H9 (cell line): ENCODE results near the gene NTSR2. TPM values are rescaled to one million over a fixed set of nuclear protein-coding genes. Genes with fewer than 3 reads are reported as not detected.

Experiments used
- DNase-seq: peaks from one replicate; pipeline ENCODE4 v3.0.0-alpha.2; 2017
- H2AFZ ChIP-seq: one replicate; pipeline ENCODE4 v1.6.1; 2013; ENCODE audit warnings: mild to moderate bottlenecking, low read length, control low read depth, moderate library complexity
- H2AK5ac ChIP-seq: 2 replicates; pipeline ENCODE4 v1.6.1; 2013; ENCODE audit warnings: low read length, control low read depth, mixed read lengths; ENCODE audit not compliant: insufficient read length
- H2BK120ac ChIP-seq: one replicate; pipeline ENCODE4 v1.6.1; 2013; ENCODE audit warnings: low read depth, mild to moderate bottlenecking, low read length, control low read depth, inconsistent platforms; ENCODE audit not compliant: poor library complexity, severe bottlenecking
- H2BK12ac ChIP-seq: 2 replicates; pipeline ENCODE4 v1.6.1; 2013; ENCODE audit warnings: low read length, control low read depth, mixed read lengths, low read depth; ENCODE audit not compliant: insufficient read length
- H2BK15ac ChIP-seq: 2 replicates; pipeline ENCODE4 v1.6.1; 2013; ENCODE audit warnings: low read depth, low read length, control low read depth
- H2BK20ac ChIP-seq: one replicate; pipeline ENCODE4 v1.6.1; 2013; ENCODE audit warnings: low read depth, mild to moderate bottlenecking, low read length, control low read depth, inconsistent platforms; ENCODE audit not compliant: poor library complexity, severe bottlenecking
- H2BK5ac ChIP-seq: 2 replicates; pipeline ENCODE4 v1.6.1; 2013; ENCODE audit warnings: low read length, control low read depth, mixed read lengths; ENCODE audit not compliant: insufficient read length
- H3K14ac ChIP-seq: 2 replicates; pipeline ENCODE4 v1.6.1; 2013; ENCODE audit warnings: low read length, control low read depth; ENCODE audit not compliant: insufficient read depth
- H3K18ac ChIP-seq: 2 replicates; pipeline ENCODE4 v1.6.1; 2013; ENCODE audit warnings: low read depth, mild to moderate bottlenecking, mixed read lengths, low read length, control low read depth; ENCODE audit not compliant: insufficient read length
- H3K23ac ChIP-seq: 2 replicates; pipeline ENCODE4 v1.6.1; 2013; ENCODE audit warnings: low read length, control low read depth, mixed read lengths, low read depth; ENCODE audit not compliant: insufficient read length
- H3K23me2 ChIP-seq: 2 replicates; pipeline ENCODE4 v1.6.1; 2013; ENCODE audit warnings: low read depth, mild to moderate bottlenecking, mixed read lengths, low read length, control low read depth; ENCODE audit not compliant: insufficient read length, poor library complexity, severe bottlenecking
- H3K27ac ChIP-seq: 2 replicates; pipeline ENCODE4 v1.5.1; 2013; ENCODE audit warnings: low read length, control low read depth, mixed read lengths, low read depth; ENCODE audit not compliant: insufficient read length
- H3K27me3 ChIP-seq: 2 replicates; pipeline ENCODE4 v1.6.1; 2013; ENCODE audit warnings: low read length, control low read depth, inconsistent platforms; ENCODE audit not compliant: insufficient read depth
- H3K4ac ChIP-seq: 2 replicates; pipeline ENCODE4 v1.6.1; 2013; ENCODE audit warnings: low read depth, mild to moderate bottlenecking, control low read depth, inconsistent platforms, low read length, moderate library complexity
- H3K4me1 ChIP-seq: 2 replicates; pipeline ENCODE4 v1.6.1; 2013; ENCODE audit warnings: low read length, control low read depth, inconsistent platforms; ENCODE audit not compliant: insufficient read depth
- H3K4me2 ChIP-seq: 2 replicates; pipeline ENCODE4 v1.6.1; 2013; ENCODE audit warnings: low read length, control low read depth, mixed read lengths; ENCODE audit not compliant: insufficient read length, insufficient read depth
- H3K56ac ChIP-seq: 2 replicates; pipeline ENCODE4 v1.6.1; 2013; ENCODE audit warnings: low read depth, mild to moderate bottlenecking, mixed read lengths, low read length, control low read depth; ENCODE audit not compliant: insufficient read length
- H3K79me1 ChIP-seq: 2 replicates; pipeline ENCODE4 v1.6.1; 2013; ENCODE audit warnings: low read depth, mild to moderate bottlenecking, moderate library complexity, low read length, control low read depth, inconsistent platforms; ENCODE audit not compliant: insufficient read depth, poor library complexity, severe bottlenecking
- H3K79me2 ChIP-seq: 2 replicates; pipeline ENCODE4 v1.6.1; 2013; ENCODE audit warnings: low read length, control low read depth, inconsistent platforms; ENCODE audit not compliant: insufficient read depth
- H3K9ac ChIP-seq: 2 replicates; pipeline ENCODE4 v1.6.1; 2013; ENCODE audit warnings: low read length, control low read depth, mixed read lengths; ENCODE audit not compliant: insufficient read length; ENCODE audit errors: extremely low read depth
- H3K9me3 ChIP-seq: one replicate; pipeline ENCODE4 v1.6.1; 2013; ENCODE audit warnings: low read depth, low read length, inconsistent platforms; ENCODE audit not compliant: control insufficient read depth
- H3T11ph ChIP-seq: one replicate; pipeline ENCODE4 v1.6.1; 2013; ENCODE audit warnings: mild to moderate bottlenecking, low read length, control low read depth, inconsistent platforms
- H4K20me1 ChIP-seq: one replicate; pipeline ENCODE4 v1.6.1; 2013; ENCODE audit not compliant: control insufficient read depth, insufficient read length, insufficient read depth
- H4K5ac ChIP-seq: 2 replicates; pipeline ENCODE4 v1.6.1; 2013; ENCODE audit warnings: low read depth, mild to moderate bottlenecking, mixed read lengths, low read length, control low read depth; ENCODE audit not compliant: insufficient read length
- H4K8ac ChIP-seq: replicated peaks from 2 replicates; pipeline ENCODE4 v1.6.1; 2013; ENCODE audit warnings: low read length, control low read depth, mixed read lengths, low read depth; ENCODE audit not compliant: insufficient read length
- H4K91ac ChIP-seq: 2 replicates; pipeline ENCODE4 v1.6.1; 2013; ENCODE audit warnings: low read depth, mild to moderate bottlenecking, moderate library complexity, mixed read lengths, low read length, control low read depth; ENCODE audit not compliant: insufficient read length
- H3K27ac Mint-ChIP-seq, 3 experiments: 2 replicates in 2 of 3; 3 replicates in 1 of 3; pipeline ENCODE4 v1.8.0; 2020 to 2021; ENCODE audit warnings: mixed read lengths in 3 of 3, mild to moderate bottlenecking in 1 of 3, moderate library complexity in 1 of 3
- H3K27me3 Mint-ChIP-seq: 2 replicates; pipeline ENCODE4 v1.8.0; 2021; ENCODE audit warnings: low read depth, mild to moderate bottlenecking, moderate library complexity, mixed read lengths
- H3K36me3 Mint-ChIP-seq, 3 experiments: 2 replicates in 2 of 3; 3 replicates in 1 of 3; pipeline ENCODE4 v1.8.0; 2020 to 2021; ENCODE audit warnings: low read depth in 3 of 3, mixed read lengths in 3 of 3; ENCODE audit not compliant: insufficient read depth in 1 of 3
- H3K4me1 Mint-ChIP-seq, 2 experiments: 2 replicates each; pipeline ENCODE4 v1.8.0; 2020; ENCODE audit warnings: mixed read lengths in 2 of 2
- H3K4me3 Mint-ChIP-seq, 2 experiments: 2 replicates in 1 of 2; 3 replicates in 1 of 2; pipeline ENCODE4 v1.8.0; 2020 to 2021; ENCODE audit warnings: mild to moderate bottlenecking in 2 of 2, mixed read lengths in 2 of 2, moderate library complexity in 1 of 2
- H3K9me3 Mint-ChIP-seq, 2 experiments: 2 replicates in 1 of 2; 3 replicates in 1 of 2; pipeline ENCODE4 v1.8.0; 2020; ENCODE audit warnings: mild to moderate bottlenecking in 2 of 2, mixed read lengths in 2 of 2, moderate library complexity in 1 of 2
- WGBS: extraction: QIAGEN DNeasy Blood & Tissue Kit; methylation state at CpG from one replicate; pipeline ENCODE4 v1.1.7; 2013; ENCODE audit warnings: missing lambda C conversion rate, low lambda C conversion rate, mixed read lengths; ENCODE audit not compliant: insufficient read length; ENCODE audit errors: extremely low coverage; 5-methylcytosine and 5-hydroxymethylcytosine counted together
- total RNA-seq: library from RNA; stranded (reverse); gene quantifications from 2 replicates; pipeline ENCODE4 v1.2.1, GENCODE V29; 2021
- TF ChIP-seq, protein P1 (sequence below): fragments of 200-600 bp; sonication (generic); conservative IDR thresholded peaks from 3 replicates; pipeline ENCODE4 v1.8.0; 2021; ENCODE audit warnings: antibody characterized with exemption, mild to moderate bottlenecking

The NTSR2 gene
- total RNA-seq, 1 experiment from 2014 or later: not detected

DNA sequence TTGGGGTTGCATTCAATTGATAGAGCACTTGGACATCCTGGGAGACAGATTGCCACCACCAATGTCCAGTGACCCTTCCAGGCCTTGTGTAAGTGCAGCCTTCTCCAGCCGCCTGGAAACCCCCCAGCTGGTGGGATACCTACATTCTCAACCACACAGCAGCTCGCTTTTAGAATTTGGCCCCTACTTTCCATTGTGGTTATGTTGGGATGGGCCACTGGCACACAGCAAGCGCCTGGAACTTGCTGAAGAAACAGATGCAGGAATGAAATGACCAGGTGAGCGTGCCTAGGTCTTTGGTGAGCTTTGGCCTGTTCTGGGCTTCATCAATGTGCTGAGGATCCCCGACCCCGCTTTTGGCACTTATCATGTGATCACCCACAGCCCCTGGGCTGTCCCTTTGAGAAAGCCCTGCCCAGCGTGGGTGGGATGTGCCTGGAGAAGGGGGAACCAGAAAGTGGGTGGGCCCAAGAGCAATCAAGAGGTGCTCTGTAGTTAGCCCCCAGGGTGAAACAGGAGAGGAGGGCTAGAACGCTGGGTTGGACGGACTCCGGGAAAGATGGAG is 16.0 kb upstream of the NTSR2 start:
- no peaks in the 10 kb centered on the region for H3K23me2 ChIP-seq
- H3K18ac ChIP-seq: no peak overlapping the region
- no peak overlapping the region for H2AK5ac ChIP-seq
- no peak overlapping the region for H2BK12ac ChIP-seq
- WGBS: no CpG with 5 or more reads among the region's 10 CpGs
- Mint-ChIP-seq H3K4me1 (peaks cover 29 to 33% of the 10 kb centered on the region in 2 experiments), H3K27ac (no peak overlapping the region), H3K27me3 (peaks cover 18% of the 10 kb centered on the region), H3K9me3 (no peaks in the 10 kb centered on the region), H3K36me3 (no peaks in the 10 kb centered on the region; a peak in 1 of 7 replicates), H3K4me3 (no peak overlapping the region)
- no peak overlapping the region for H3K9ac ChIP-seq
- H3K79me2 ChIP-seq: no peaks in the 10 kb centered on the region
- no peak overlapping the region for H2BK120ac ChIP-seq
- no peak overlapping the region for H3K4ac ChIP-seq
- no peak overlapping the region for H2BK15ac ChIP-seq
- no peak overlapping the region for H4K5ac ChIP-seq
- TF ChIP-seq, protein P1, sequence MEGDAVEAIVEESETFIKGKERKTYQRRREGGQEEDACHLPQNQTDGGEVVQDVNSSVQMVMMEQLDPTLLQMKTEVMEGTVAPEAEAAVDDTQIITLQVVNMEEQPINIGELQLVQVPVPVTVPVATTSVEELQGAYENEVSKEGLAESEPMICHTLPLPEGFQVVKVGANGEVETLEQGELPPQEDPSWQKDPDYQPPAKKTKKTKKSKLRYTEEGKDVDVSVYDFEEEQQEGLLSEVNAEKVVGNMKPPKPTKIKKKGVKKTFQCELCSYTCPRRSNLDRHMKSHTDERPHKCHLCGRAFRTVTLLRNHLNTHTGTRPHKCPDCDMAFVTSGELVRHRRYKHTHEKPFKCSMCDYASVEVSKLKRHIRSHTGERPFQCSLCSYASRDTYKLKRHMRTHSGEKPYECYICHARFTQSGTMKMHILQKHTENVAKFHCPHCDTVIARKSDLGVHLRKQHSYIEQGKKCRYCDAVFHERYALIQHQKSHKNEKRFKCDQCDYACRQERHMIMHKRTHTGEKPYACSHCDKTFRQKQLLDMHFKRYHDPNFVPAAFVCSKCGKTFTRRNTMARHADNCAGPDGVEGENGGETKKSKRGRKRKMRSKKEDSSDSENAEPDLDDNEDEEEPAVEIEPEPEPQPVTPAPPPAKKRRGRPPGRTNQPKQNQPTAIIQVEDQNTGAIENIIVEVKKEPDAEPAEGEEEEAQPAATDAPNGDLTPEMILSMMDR: no peak
- H2BK20ac ChIP-seq: no peak overlapping the region
- H4K91ac ChIP-seq: no peak overlapping the region
- H2AFZ ChIP-seq: no peak overlapping the region
- H3K4me1 ChIP-seq: peaks cover 2% of the 10 kb centered on the region; the same call in 1 of the 2 replicates
- H4K8ac ChIP-seq: no peak overlapping the region
- H4K20me1 ChIP-seq: no peaks in the 10 kb centered on the region
- H2BK5ac ChIP-seq: no peak overlapping the region
- H3K27ac ChIP-seq: no peak overlapping the region
- no peaks in the 10 kb centered on the region for H3K27me3 ChIP-seq
- no peaks in the 10 kb centered on the region for H3K79me1 ChIP-seq
- H3K4me2 ChIP-seq: no peak overlapping the region
- no peak overlapping the region for H3K23ac ChIP-seq
- DNase-seq: no peak
- no peaks in the 10 kb centered on the region for H3K9me3 ChIP-seq
- no peak overlapping the region for H3K14ac ChIP-seq
- no peak overlapping the region for H3T11ph ChIP-seq
- no peak overlapping the region for H3K56ac ChIP-seq
